HepG2 (cell line): ENCODE data around the gene LZTR1. TPM values are rescaled to one million over a fixed set of nuclear protein-coding genes. Genes with fewer than 3 reads are reported as not detected.

ENCODE experiments used
- AKNA ChIP-seq: sonication (generic); formaldehyde crosslinking; IDR thresholded peaks from 2 replicates; pipeline ENCODE4 v1.4.0; 2020; ENCODE audit warnings: missing genetic modification reagents, borderline replicate concordance
- ATF2 ChIP-seq: sonication (generic); formaldehyde crosslinking; IDR thresholded peaks from 2 replicates; pipeline ENCODE4 v1.4.0; 2020; ENCODE audit warnings: missing genetic modification reagents
- CREB3 ChIP-seq: sonication (generic); formaldehyde crosslinking; IDR thresholded peaks from 2 replicates; pipeline ENCODE4 v1.5.0; 2020; ENCODE audit warnings: missing genetic modification reagents
- CREM ChIP-seq, 2 experiments: sonication (generic) in 1 of 2; formaldehyde crosslinking in 1 of 2; IDR thresholded peaks; 2 replicates each; pipeline versions ENCODE4 v1.4.0 to v1.6.1; 2016 to 2020; ENCODE audit warnings: antibody characterized with exemption in 1 of 2, mild to moderate bottlenecking in 1 of 2, missing genetic modification reagents in 1 of 2
- ETV6 ChIP-seq: sonication (generic); formaldehyde crosslinking; conservative IDR thresholded peaks from 2 replicates; pipeline ENCODE4 v1.4.0; 2020; ENCODE audit warnings: missing genetic modification reagents
- IRF1 ChIP-seq: sonication (generic); formaldehyde crosslinking; IDR thresholded peaks from 2 replicates; pipeline ENCODE4 v1.4.0; 2020; ENCODE audit warnings: low read depth, mild to moderate bottlenecking, missing genetic modification reagents
- MLX ChIP-seq: IDR thresholded peaks from 2 replicates; pipeline ENCODE4 v1.6.1; 2016
- SALL1 ChIP-seq: sonication (generic); formaldehyde crosslinking; IDR thresholded peaks from 2 replicates; pipeline ENCODE4 v1.8.0; 2022; ENCODE audit warnings: mild to moderate bottlenecking, missing genetic modification reagents
- SIN3A ChIP-seq: IDR thresholded peaks from 2 replicates; pipeline ENCODE4 v1.6.1; 2011; ENCODE audit warnings: low read depth, mild to moderate bottlenecking, control low read depth, low read length, borderline replicate concordance
- SNAPC5 ChIP-seq: sonication (generic); formaldehyde crosslinking; IDR thresholded peaks from 2 replicates; pipeline ENCODE4 v1.8.1; 2023; ENCODE audit warnings: mild to moderate bottlenecking, missing genetic modification reagents, borderline replicate concordance
- ZFP36 ChIP-seq: fragments of 150-350 bp; IDR thresholded peaks from 2 replicates; pipeline ENCODE4 v1.6.1; 2018; ENCODE audit warnings: borderline replicate concordance, low read length, low read depth; ENCODE audit not compliant: partially characterized antibody
- ZFP91 ChIP-seq: sonication (generic); formaldehyde crosslinking; IDR thresholded peaks from 2 replicates; pipeline ENCODE4 v1.9.0; 2022; ENCODE audit warnings: missing genetic modification reagents, mild to moderate bottlenecking, borderline replicate concordance
- ZKSCAN1 ChIP-seq: fragments of 150-350 bp; IDR thresholded peaks from 2 replicates; pipeline ENCODE4 v1.6.1; 2014; ENCODE audit warnings: low read length
- ZNF136 ChIP-seq: sonication (generic); formaldehyde crosslinking; IDR thresholded peaks from 2 replicates; pipeline ENCODE4 v1.8.1; 2022; ENCODE audit warnings: low read depth, mild to moderate bottlenecking, moderate library complexity, missing genetic modification reagents
- ZNF180 ChIP-seq: sonication (generic); formaldehyde crosslinking; IDR thresholded peaks from 2 replicates; pipeline ENCODE4 v1.4.0; 2020; ENCODE audit warnings: low read depth, missing genetic modification reagents, borderline replicate concordance
- ZNF24 ChIP-seq: fragments of 450-650 bp; IDR thresholded peaks from 2 replicates; pipeline ENCODE4 v1.6.1; 2017; ENCODE audit warnings: antibody characterized with exemption, mild to moderate bottlenecking
- ZNF572 ChIP-seq: sonication (generic); formaldehyde crosslinking; IDR thresholded peaks from 2 replicates; pipeline ENCODE4 v1.5.1; 2020; ENCODE audit warnings: mild to moderate bottlenecking, missing genetic modification reagents
- ZNF678 ChIP-seq: sonication (generic); formaldehyde crosslinking; IDR thresholded peaks from 2 replicates; pipeline ENCODE4 v1.4.0; 2020; ENCODE audit warnings: mild to moderate bottlenecking, missing genetic modification reagents
- ZSCAN30 ChIP-seq: sonication (generic); formaldehyde crosslinking; IDR thresholded peaks from 2 replicates; pipeline ENCODE4 v1.5.0; 2020; ENCODE audit warnings: mild to moderate bottlenecking, missing genetic modification reagents
- polyA plus RNA-seq, 8 experiments: library from polyadenylated mRNA; depleted of rRNA in 3 of 8; stranded (reverse) in 7 of 8; unstranded in 1 of 8; fragments of >200 nt; fragmentation: Illumina TruSeq in 4 of 8; extraction: Trizol in 4 of 8; gene quantifications; 2 replicates each; pipeline versions ENCODE4 v1.2.1 to v1.2.3, GENCODE V29; 2011 to 2016; ENCODE audit warnings: low read depth in 4 of 8, missing spikeins in 1 of 8, mixed read lengths in 1 of 8; ENCODE audit not compliant: insufficient read depth in 1 of 8
- total RNA-seq, 5 experiments: library from RNA; depleted of rRNA; stranded (reverse); fragments of >200 nt; fragmentation: Illumina TruSeq; extraction: Trizol; gene quantifications; 2 replicates each; pipeline ENCODE4 v1.2.3, GENCODE V29; 2016; ENCODE audit warnings: low read depth in 1 of 5

The LZTR1 gene
- total and polyA plus RNA-seq, 2 of the 13 experiments (the other 11 are each of a cell fraction or from before 2014, with no cell fraction given) = 21.8 to 22.4 TPM

GRCh38 chr22:20949698-20950183 lies 32.4 kb upstream of the LZTR1 start (continued):
- 0 out of 2 replicates have a peak, but pooled peaks have one; percentile 29 for TF ChIP-seq ATF2 (CRISPR knock-in tag)
- TF ChIP-seq ZNF678 = no peak
- no peak for TF ChIP-seq ZNF24
- TF ChIP-seq IRF1 (CRISPR knock-in tag) = no peak
- no peak for TF ChIP-seq ZNF572 (CRISPR knock-in tag)
- TF ChIP-seq ZFP91 (CRISPR knock-in tag) = no peak; the same call in 1 of the 2 replicates
- TF ChIP-seq ZNF136 (CRISPR knock-in tag) = no peak
- TF ChIP-seq SALL1 (CRISPR knock-in tag) = peak; percentile 93
- TF ChIP-seq AKNA = no peak
- no peak for TF ChIP-seq ZFP36
- TF ChIP-seq ZKSCAN1 = no peak
- TF ChIP-seq ETV6 = no peak
- TF ChIP-seq CREM (IDR thresholded peaks at IDR 0.05) = peak; percentile 67; the same call in 1 of the 2 replicates
- TF ChIP-seq CREM (CRISPR knock-in tag; IDR thresholded peaks at IDR 0.05) = no peak
- no peak for TF ChIP-seq CREB3 (CRISPR knock-in tag)
- peak; percentile 78 for TF ChIP-seq MLX (CRISPR knock-in tag)
- no peak for TF ChIP-seq ZSCAN30 (CRISPR knock-in tag)
- TF ChIP-seq SIN3A = 0 out of 2 replicates have a peak, but pooled peaks have one; percentile 39
- no peak for TF ChIP-seq SNAPC5
- no peak for TF ChIP-seq ZNF180
